ENCODE data around the gene MAP1LC3B2. TPM values are rescaled to one million over a fixed set of nuclear protein-coding genes. Genes with fewer than 3 reads are reported as not detected.

MAP1LC3B2 gene
- total and polyA plus RNA-seq, 10 of the 15 experiments (the other 5 are each of a cell fraction or from before 2014, with no cell fraction given): 0.23 to 2.7 (median 0.72) TPM; not detected in 3

DNA sequence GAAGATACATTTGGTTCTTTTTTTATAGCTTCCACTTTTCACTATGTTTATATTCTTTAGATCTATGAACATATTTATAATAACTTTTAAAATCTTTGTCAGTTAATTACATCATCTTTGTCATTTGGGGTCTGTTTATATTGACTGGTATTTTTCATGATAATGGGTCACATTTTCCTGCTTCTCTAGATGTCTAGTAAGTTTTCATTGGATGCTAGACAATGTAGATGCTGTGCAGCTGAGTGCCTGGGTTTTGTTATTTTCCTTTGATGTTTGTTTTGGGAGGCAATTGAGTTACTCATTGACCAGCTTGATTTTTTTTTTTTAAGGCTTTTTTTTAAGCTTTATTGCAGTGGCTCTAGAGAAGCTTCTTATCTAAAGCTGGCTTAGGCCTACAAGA is 4.9 kb downstream of the MAP1LC3B2 start:
- FAIRE-seq (no peak), ATAC-seq (no peak), DNase-seq (ENCODE audit: low read depth, low spot score) (no peak)
- intact Hi-C loops (cut with micrococcal nuclease; ENCODE audit: unreplicated experiment): no loop called here
- Histone ChIP-seq H3K27me3 (replicated peaks in 1 of 2; ENCODE audit: control insufficient read depth in 2 of 2, insufficient read depth in 2 of 2, low read length in 1 of 2) (peaks cover 0 to 2% of the 10 kb centered on the region in 2 experiments; a peak in 1 of 4 replicates), H4K20me1 (ENCODE audit: control insufficient read depth, insufficient read depth) (no peaks in the 10 kb centered on the region), H3K9me3 (replicated peaks; ENCODE audit: control insufficient read depth, insufficient read depth, low read length) (peaks cover 47% of the 10 kb centered on the region), H2AFZ (ENCODE audit: control insufficient read depth, low read depth, low read length) (no peak overlapping the region), H3K36me3 (ENCODE audit: control insufficient read depth in 2 of 2, insufficient read depth in 2 of 2, low read length in 1 of 2) (no peaks in the 10 kb centered on the region), H3K4me3 (no peak overlapping the region), H3K9ac (ENCODE audit: control insufficient read depth, insufficient read depth, low read length) (no peak overlapping the region), H3K4me2 (ENCODE audit: control insufficient read depth, insufficient read depth) (no peak overlapping the region), H3K27ac (ENCODE audit: control insufficient read depth, insufficient read depth) (no peak overlapping the region), H3K4me1 (ENCODE audit: control insufficient read depth, insufficient read depth, low read length) (peaks cover 10% of the 10 kb centered on the region), H3K79me2 (ENCODE audit: control insufficient read depth, insufficient read depth, low read length) (no peaks in the 10 kb centered on the region)
- ChIA-PET CTCF (interaction anchor here (0.6 to 1.6 kb wide), 5 partner anchors 9 to 46 kb away, joined by 3 to 4 read pairs (median 3); no protein-coding TSS in a partner anchor), SMC1A (ENCODE audit: uncharacterized antibody, unreplicated experiment) (interaction anchor here (0.6 kb wide), 3 partner anchors 367 to 1889 kb away, joined by 3 read pairs; no protein-coding TSS in a partner anchor), POLR2A (no interaction called here), RAD21 (ENCODE audit: unreplicated experiment) (no interaction called here)
- in situ Hi-C loops (cut with MboI): no loop called here
- no TSS peak for BruUV-seq (replicated peaks)
- no peak for TF ChIP-seq RBBP5 (conservative IDR thresholded peaks at IDR 0.05)
- TF ChIP-seq USF1 (IDR thresholded peaks at IDR 0.05; ENCODE audit: borderline replicate concordance, extremely low read length, insufficient read depth, low read depth, low read length): no peak
- no peak for TF ChIP-seq CREB1 (IDR thresholded peaks at IDR 0.05; ENCODE audit: low read depth)
- no peak for TF ChIP-seq MYC (IDR thresholded peaks at IDR 0.05; ENCODE audit: insufficient read depth, insufficient read length, insufficient replicate concordance, low read length, severe bottlenecking)
- TF ChIP-seq TCF7 (IDR thresholded peaks at IDR 0.05; ENCODE audit: borderline replicate concordance): no peak
- no peak for TF ChIP-seq TCF12 (IDR thresholded peaks at IDR 0.05; ENCODE audit: low read depth, low read length)
- no peak for TF ChIP-seq NFIC (IDR thresholded peaks at IDR 0.05; ENCODE audit: low read depth, low read length)
- TF ChIP-seq GATAD2B (conservative IDR thresholded peaks at IDR 0.05; ENCODE audit: low read depth): no peak
- TF ChIP-seq MTA3 (IDR thresholded peaks at IDR 0.05; ENCODE audit: borderline replicate concordance, low read length): no peak
- TF ChIP-seq EGR1 (IDR thresholded peaks at IDR 0.05; ENCODE audit: borderline replicate concordance in 1 of 2, low read depth in 2 of 2, low read length in 2 of 2): no peak
- no peak for TF ChIP-seq FOXK2 (IDR thresholded peaks at IDR 0.05)
- TF ChIP-seq, protein P1, sequence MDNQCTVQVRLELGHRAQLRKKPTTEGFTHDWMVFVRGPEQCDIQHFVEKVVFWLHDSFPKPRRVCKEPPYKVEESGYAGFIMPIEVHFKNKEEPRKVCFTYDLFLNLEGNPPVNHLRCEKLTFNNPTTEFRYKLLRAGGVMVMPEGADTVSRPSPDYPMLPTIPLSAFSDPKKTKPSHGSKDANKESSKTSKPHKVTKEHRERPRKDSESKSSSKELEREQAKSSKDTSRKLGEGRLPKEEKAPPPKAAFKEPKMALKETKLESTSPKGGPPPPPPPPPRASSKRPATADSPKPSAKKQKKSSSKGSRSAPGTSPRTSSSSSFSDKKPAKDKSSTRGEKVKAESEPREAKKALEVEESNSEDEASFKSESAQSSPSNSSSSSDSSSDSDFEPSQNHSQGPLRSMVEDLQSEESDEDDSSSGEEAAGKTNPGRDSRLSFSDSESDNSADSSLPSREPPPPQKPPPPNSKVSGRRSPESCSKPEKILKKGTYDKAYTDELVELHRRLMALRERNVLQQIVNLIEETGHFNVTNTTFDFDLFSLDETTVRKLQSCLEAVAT (IDR thresholded peaks at IDR 0.05): no peak
- TF ChIP-seq BCLAF1 (IDR thresholded peaks at IDR 0.05): no peak
- no peak for TF ChIP-seq YBX1 (IDR thresholded peaks at IDR 0.05)
- no peak for TF ChIP-seq E2F8 (IDR thresholded peaks at IDR 0.05; ENCODE audit: low read depth, partially characterized antibody)
